HG02973 (cell line): ENCODE results near the gene SETD5.

ENCODE experiments used
- ATAC-seq: cut with Tn5 transposase; IDR thresholded peaks from one replicate; pipeline ENCODE4 v1.9.1; 2021; ENCODE audit warnings: moderate library complexity; ENCODE audit not compliant: unreplicated experiment

The SETD5 gene

DNA sequence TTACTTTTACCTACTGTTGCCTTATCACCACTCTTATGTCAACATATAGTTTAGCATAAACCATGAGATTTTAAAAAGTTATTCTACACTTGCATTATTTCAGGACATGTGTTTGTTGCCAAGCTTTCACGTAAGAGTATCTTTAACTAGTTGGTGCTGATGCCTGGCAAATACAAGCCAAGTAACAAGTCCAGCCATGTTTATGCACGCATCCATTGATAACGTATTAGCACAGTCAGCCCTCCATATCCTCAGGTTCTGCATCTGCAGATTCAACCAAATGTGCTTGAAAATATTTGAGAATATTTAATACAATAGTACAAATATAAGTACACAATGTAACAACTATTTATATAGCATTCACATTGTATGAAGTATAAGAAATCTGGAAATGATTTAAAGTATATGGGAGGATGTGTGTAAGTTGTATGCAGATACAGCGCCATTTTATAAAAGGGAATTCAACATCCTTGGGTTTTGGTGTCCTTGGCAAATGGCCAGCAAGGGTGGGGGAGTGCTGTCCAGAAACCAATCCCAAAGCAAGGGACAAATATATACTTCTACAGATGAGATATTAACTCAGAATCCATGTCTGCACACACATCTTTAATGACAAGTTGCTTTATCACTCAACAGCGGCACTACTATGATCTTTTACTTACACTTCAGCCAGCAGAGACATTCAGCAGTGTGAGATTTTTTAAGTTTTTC lies 8.7 kb upstream of the SETD5 start:
- no peak for ATAC-seq

DNA sequence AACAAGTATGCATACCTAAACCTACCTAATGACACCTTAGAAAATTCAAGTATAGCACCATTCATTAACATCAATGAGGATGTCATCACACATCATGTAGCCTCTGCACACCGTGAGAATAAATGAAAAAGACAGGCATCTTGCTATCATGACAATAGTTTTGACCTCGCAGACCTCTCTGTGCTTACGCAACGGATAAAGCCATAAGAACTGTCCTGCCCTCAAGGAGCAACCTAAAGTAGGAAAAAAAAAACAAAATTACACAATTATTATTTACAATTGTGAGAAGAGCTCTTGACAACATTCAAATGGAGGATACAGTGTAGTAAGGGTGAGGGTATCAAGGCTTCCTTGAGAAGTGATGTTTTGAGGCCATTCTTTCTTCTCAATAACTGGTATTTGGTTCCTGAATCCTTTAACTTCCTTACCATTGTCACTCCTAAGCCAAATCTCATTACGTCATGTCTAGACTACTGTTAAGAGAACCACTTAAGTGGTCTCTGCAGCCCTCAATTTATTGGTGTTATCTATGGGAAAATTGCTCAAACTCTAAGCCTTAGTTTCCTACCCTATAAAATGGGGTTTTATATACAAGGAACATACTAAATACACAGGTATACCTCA lies 7.0 kb upstream of the SETD5 start:
- ATAC-seq, result no peak

DNA sequence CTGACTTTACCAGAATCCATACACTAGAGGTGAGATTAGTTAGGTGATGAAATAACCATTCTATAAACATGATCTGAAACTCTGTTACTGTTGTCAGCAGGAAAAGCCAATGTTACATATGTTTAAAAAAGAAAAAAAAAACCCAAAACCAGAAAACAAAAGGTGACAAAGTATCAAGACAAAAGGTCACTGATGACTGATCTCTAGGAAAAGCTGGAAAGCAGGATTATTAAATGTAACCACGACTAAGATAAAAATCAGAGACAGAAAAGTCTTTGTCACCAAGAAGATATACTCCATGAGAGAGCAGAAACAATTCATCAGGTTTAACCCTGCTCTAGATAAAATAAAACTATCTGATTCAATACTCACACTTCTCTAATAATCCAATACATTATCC lies 5.4 kb upstream of the SETD5 start:
- ATAC-seq, result no peak

DNA sequence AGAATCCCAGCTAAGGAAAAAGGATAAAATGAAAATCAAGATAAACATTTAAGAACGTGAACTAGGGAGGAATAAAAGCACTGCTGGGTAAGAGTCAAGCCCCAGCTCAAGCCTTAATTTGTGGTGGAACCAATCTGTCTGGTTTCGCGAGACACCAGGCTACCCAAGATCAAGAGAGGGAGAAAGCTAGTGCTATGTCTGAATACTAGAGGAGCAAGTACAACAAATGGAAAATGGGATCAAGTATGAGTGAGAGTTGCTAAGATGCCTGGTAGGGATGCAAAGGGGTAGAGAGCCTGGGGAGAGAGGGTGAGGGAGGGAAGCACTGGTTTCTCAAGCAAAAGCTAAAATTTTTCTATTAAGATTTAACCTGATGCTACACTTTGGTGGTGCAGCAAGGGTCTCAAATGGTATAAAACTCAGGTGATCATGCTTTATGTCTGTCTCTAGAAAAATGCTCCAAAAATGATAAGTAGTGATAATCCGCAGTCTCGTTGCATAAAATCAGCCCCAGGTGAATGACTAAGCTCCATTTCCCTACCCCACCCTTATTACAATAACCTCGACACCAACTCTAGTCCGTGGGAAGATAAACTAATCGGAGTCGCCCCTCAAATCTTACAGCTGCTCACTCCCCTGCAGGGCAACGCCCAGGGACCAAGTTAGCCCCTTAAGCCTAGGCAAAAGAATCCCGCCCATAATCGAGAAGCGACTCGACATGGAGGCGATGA lies 1.7 kb upstream of the SETD5 start:
- no peak for ATAC-seq

DNA sequence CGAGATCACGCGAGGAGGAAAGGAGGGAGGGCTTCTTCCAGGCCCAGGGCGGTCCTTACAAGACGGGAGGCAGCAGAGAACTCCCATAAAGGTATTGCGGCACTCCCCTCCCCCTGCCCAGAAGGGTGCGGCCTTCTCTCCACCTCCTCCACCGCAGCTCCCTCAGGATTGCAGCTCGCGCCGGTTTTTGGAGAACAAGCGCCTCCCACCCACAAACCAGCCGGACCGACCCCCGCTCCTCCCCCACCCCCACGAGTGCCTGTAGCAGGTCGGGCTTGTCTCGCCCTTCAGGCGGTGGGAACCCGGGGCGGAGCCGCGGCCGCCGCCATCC lies 1.1 kb upstream of the SETD5 start:
- peak; percentile 30 for ATAC-seq

DNA sequence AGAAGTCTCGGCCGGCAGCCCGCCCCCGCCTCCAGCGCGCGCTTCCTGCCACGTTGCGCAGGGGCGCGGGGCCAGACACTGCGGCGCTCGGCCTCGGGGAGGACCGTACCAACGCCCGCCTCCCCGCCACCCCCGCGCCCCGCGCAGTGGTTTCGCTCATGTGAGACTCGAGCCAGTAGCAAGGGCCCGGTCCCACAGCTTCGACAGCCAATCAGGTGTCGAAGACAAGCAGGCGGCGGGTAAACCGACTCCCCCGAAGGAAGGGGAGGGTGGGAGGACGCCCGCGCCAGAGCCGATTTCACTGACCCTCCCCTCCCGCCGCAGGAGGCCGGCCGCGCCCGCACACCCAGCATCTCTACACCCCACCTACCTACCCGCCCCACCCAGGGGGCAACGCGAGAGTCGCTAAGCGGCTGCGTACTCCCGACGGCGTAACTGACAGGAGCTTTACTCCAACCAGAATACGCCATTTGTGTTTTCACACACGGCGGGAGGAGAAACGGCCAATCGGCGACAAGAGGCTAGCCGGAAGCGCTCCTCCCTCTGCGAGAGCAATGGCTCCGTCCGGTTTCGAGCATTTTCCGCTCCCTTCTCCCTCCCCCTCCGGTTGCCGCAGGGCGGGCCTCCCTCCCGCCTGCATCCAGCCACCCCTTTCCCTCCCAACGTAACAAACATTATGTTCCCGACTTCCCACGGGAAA lies 633 bp upstream of the SETD5 start:
- peak; percentile 63 for ATAC-seq

DNA sequence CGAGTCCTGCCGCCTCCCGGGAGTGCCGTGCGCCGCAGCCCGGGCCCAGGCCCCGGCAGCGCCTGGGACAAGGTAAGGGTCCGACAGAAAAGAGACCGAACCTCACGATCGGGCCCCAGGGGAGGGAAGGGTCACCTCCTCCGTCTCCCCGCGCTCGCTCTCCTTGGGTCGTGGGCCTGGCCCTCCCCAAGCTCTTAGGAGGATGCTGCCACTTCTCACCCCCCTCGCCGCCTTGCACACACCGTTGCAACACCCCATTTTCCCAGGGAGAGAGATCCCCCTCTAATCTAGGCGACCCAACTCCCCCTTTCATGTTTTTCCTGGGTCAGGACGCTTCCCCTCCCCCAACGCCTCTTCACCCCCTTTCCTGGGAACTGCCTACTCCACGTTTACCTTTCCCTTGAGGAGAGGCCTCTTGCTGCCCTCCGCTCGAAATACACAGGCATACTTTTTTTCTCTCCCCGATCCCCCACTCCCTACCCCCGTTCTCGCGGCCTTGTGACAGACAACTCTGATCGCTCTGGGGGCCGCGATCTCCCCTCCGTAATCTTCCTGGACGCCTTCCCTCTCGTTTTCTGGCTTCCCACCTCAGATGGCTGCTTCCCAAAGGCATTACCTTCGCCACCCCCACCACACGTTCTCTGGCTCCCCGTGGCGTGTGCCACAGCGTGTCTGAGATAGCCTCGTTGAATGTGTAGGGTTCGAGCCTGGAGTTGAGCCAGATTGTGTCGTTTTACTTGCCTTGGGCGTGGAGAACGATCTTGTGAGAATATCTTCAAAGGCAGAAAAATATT lies 688 bp downstream of the SETD5 start:
- ATAC-seq, result no peak

DNA sequence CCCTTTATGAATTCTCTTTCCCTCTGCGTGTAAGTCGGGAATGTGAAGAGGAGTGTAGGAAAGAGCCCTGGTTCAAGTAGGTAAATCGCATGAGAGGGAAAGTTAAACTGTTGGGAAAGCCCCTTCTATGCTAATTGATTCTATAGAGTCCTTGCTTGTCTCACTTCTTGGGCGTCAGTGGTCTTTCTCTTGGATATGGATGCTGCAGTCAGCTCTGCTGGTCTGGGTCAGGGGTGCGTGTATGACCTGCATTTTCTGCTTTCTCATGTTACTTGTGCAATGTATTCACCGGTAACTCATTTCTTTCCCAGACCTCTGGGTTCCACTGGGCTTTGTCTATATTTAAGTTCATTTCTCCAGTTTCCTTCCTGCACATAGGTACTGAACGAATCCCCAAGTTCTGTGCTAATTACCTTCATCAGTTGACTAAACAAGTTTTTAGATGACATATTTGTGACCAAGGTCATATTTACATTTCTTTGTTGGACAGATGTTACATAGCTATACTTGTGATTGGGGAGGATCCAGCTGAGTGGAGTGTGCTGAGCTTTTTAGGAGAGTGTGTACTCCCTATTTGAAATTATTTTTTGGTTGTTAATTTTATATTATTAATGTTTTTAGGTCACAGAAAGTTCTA lies 1.4 kb downstream of the SETD5 start:
- no peak for ATAC-seq

DNA sequence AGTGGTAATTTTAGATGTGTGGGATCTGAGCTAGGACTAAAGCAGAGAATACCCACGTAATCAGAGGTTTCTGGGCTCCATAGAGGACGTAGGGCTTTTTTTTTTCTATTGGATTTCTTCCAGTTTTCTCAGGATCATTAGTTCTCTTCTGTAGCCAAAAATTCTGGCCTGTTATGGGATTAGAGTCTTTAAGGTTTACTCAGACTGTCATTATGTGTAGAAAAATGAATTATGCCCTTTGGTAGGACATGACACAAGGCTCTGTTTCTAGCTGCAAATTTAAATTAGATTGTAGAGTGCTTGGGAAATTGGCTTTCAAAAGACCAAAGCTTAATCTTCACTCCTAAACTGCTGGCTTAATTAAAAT lies 1.9 kb downstream of the SETD5 start:
- ATAC-seq, result no peak

DNA sequence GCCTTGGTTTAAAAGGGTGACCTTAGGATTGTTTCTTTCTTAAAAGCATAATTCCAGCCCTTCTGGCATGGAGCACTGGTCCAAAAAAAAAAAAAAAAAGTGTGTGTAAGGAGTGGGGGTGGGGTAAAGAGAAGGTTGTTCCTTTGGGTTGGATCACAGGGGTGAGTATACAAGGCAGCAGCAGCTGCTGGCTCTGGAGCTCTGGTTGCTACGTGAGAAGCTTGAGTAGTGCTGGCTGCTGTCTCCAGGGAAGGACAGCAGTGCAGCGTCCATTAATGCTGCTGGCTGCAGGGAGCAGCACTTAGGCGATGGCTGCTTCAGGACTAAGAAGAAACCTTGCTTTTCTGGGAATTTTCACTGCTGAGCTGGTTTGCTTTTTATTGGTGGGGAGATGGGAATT lies 2.3 kb downstream of the SETD5 start:
- no peak for ATAC-seq

DNA sequence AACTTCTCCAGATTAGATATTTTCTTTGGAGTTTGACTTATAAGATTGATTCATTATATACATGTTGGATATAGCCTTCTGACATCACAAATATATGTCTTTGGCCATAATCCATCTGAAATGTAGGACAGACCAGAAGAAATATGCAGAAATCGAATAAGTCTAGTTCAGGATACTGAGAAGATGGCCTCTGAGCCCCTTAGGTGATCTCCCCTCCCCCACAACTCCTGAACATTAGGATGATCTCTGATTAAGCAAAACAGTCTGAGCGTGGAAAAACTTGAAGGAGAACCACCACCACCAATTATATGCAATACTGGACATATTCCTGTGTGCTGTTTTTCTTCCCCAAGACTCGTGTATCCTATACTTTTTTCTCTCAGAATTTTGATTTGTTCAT lies 3.2 kb downstream of the SETD5 start:
- ATAC-seq, result no peak

DNA sequence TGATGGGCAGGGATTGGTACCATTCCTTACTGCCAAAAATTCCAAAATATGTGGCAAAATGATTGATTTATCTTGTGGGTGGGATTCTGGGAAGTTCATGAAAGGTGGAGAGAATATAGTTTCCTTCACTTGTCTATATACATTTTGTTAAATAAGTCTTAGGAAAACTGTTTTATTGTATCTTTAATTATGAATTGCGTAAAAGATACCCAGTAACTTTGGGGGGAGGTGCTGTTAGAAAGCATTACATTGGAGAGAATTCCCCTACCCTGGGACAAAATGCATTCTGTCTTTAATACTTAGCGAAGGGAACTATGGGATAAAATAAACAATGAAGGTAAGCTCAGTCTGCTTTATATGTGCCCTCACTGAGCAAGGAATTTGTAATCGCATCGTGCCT lies 4.6 kb downstream of the SETD5 start:
- ATAC-seq, result no peak

DNA sequence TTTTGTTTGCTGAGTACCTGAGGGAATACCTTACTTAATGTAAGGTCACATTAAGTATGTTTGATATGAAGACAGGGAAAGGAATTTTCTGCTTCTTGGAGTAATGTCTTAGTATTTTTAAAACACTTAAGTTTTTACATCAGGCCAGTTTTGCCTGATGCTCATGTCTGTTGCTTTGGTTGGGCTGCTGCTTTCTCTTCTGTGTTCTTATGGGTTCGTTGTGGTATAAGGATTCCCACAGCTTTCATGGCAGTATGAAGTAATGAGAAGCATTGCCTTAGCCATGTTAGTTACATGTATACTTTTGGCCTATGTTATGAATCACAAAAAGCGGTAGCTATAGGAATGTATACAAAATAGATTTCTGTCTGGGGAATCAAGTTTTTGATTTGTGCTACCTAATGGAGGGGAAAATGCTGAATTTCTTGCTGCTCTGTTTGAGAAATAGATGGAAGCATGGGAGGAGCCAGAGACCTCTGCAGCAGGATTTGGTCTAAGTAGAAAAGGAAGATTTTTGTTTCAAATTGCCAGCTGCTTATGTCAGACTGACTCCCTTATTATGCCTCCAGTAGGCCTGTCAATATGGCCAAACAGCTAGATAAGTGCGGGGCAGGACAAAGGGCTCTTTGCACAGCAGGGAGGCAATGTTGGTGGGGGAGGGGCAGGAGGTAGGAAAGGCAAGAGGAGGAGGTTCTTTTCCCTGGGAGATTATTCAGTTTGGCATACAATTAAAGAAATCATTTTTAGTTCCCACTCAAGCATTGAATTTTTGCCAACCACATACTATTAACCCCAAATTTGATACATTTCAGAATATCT lies 5.2 kb downstream of the SETD5 start:
- ATAC-seq, result no peak

DNA sequence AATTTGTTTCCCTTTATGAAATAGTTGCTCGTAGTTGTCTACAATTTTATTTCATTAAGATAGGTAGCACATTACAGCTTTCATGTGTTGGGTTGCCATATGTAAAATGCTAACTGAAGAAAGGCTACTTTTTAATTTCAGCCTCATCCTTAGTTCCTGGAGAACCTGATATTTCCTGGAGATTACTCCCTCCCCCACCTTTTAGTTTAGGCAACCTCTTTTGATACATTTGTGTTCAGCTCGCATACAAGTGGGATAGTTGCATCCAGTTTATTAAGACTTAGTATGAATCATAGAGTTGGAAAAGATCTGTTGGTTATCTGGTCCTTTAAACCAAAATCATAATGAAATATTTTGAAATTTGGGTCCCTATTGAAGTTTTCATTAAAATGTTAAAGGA lies 6.0 kb downstream of the SETD5 start:
- no peak for ATAC-seq

DNA sequence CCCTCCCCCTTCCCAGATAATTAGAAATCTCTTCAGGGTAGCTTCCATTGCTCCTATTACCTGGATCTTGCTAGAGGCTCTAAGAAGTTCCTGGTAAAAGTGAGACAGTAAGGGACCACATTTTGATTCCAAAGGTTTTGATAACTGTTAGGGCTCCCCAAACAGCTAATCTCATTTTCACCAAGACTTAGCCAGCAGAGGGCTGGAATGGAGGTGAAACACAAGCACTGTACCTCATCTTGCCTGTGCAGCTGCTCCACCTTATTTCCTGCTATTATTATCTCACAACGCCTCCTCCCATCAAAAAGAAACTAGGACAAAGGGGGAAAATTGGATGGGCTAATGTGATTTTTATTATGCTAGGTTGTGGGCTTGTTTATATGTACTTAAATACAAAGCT lies 7.3 kb downstream of the SETD5 start:
- ATAC-seq, result no peak

DNA sequence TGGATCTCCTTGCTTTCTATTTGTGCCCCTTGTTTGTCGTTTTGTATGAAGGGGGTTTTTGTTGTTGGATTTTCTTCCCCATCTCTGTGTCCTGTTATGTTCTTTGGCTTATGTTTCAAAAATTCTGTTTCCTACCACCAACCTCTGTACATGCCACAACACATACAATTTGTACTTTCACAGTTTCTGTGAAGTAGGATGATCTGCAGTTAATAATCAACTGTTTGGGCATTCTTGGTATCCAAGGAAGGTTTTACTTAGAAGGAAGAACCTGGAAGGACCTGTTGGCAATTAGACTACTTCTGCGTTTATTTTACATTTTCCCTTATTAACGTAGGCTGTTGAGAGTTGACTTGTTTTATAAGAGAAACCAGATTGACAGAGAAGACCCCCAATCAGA lies 8.3 kb downstream of the SETD5 start:
- no peak for ATAC-seq

DNA sequence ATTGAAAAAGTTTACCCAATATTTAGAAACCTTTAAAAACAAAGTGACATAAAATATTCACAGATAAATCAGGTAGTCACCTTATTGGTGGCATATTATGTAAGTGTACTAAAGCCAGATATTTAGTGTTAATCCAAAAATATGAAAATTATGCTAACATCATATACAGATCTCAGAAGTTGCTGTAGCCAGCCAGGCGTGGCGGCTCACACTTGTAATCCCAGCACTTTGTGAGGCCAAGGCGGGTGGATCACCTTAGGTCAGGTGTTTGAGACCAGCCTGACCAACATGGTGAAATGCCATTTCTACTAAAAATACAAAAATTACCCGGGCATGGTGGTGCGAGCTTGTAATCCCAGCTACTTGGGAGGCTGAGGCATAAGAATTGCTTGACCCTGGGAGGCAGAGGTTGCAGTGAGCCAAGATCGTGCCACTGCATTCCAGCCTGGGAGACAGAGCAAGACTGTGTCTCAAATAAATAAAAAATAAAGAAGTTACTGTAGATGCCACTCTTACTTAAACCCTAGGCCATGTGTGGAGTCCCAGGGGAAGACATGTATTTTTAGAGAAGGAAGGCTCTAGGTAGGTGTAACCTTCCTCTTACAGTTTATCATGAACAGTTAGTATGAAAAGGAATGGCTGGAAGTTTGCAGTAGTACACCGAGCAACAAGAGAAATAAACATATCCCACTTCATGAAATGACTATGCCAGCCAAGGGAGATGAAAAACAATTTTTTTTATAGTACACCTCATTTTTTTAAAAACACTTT lies 9.6 kb downstream of the SETD5 start:
- no peak for ATAC-seq

DNA sequence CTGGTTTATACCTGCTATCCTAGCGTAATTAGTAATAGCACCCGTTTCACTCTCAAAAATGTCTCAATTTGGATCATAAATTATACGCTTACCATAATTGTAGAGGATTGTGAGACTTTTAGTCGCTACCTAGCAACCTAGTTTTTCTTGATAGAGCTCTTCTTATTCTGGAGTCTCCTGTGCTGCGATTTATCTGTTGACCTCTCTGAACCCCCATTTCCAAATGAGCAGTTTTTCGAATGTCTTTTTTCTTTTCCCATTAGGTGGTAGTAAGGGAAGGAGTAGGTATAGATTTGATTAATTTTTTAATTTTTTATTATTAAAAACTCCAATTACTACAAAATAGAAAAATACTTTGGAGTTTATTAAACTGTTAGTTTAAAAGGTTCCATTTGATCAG lies 10.6 kb downstream of the SETD5 start:
- ATAC-seq, result no peak

DNA sequence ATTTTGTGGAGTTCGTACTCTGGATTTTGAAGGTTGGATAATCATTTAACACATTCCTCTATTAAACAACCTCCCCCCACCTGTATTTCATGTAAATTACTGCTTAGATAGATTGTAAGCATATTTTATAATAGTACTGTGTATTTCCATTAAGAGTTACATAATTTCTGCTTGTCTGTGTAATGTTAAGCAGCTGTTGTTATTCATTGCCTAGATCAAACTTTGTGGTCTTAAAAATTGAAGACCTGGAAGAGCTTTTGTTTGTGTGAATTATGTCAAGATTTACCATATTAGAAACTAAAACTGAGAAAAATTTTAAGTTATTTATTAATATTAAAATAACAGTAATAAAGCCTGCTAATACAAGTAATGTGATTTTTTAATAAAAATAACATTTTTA lies 11.1 kb downstream of the SETD5 start:
- no peak for ATAC-seq
